HCT116 (cell line): Measurements from ENCODE around the gene FLG.

Experiments used
- ATF3 ChIP-seq: IDR thresholded peaks from 2 replicates; pipeline ENCODE4 v1.6.1; 2012
- CBX3 ChIP-seq: IDR thresholded peaks from 2 replicates; pipeline ENCODE4 v1.6.1; 2012; ENCODE audit warnings: low read depth
- EZH2 ChIP-seq: fragments of 200-600 bp; sonication (generic); IDR thresholded peaks from 2 replicates; pipeline ENCODE4 v1.6.1; 2017; ENCODE audit warnings: antibody characterized with exemption, mixed run types
- JUND ChIP-seq: IDR thresholded peaks from 2 replicates; pipeline ENCODE4 v1.6.1; 2012
- POLR2A ChIP-seq: IDR thresholded peaks from 2 replicates; pipeline ENCODE4 v1.7.0; 2011; ENCODE audit warnings: borderline replicate concordance; ENCODE audit not compliant: insufficient read depth, insufficient read length; ENCODE audit errors: extremely low read depth
- POLR2AphosphoS5 ChIP-seq: IDR thresholded peaks from 2 replicates; pipeline ENCODE4 v1.6.1; 2011; ENCODE audit warnings: mild to moderate bottlenecking, low read depth, low read length, moderate library complexity
- REST ChIP-seq: IDR thresholded peaks from 2 replicates; pipeline ENCODE4 v1.6.1; 2012; ENCODE audit warnings: low read depth
- SIN3A ChIP-seq: IDR thresholded peaks from 2 replicates; pipeline ENCODE4 v1.6.1; 2012; ENCODE audit warnings: low read depth
- YY1 ChIP-seq: IDR thresholded peaks from 2 replicates; pipeline ENCODE4 v1.6.1; 2011; ENCODE audit warnings: low read length, low read depth, moderate library complexity, mild to moderate bottlenecking; ENCODE audit not compliant: insufficient replicate concordance; ENCODE audit errors: extremely low read depth
- ZBTB33 ChIP-seq: IDR thresholded peaks from 2 replicates; pipeline ENCODE4 v1.6.1; 2011; ENCODE audit warnings: mild to moderate bottlenecking, low read length, moderate library complexity; ENCODE audit not compliant: insufficient replicate concordance; ENCODE audit errors: extremely low read depth
- ZFX ChIP-seq: fragments of 450-650 bp; IDR thresholded peaks from 2 replicates; pipeline ENCODE4 v1.6.1; 2017
- ZNF274 ChIP-seq: fragments of 200-500 bp; sonication (Bioruptor generic); IDR thresholded peaks from 2 replicates; pipeline ENCODE4 v1.6.1; 2014; ENCODE audit warnings: mild to moderate bottlenecking, low read depth, low read length, inconsistent platforms
- TF ChIP-seq, protein P1 (sequence below), 3 experiments: fragments of 200-600 bp in 1 of 3; sonication (generic) in 1 of 3; IDR thresholded peaks in 2 of 3; conservative IDR thresholded peaks in 1 of 3; 2 replicates each; pipeline ENCODE4 v1.5.1; 2012 to 2017; ENCODE audit warnings: low read depth in 2 of 3, low read length in 2 of 3, antibody characterized with exemption in 1 of 3, borderline replicate concordance in 1 of 3, control low read depth in 1 of 3, mild to moderate bottlenecking in 1 of 3, mixed read lengths in 1 of 3, mixed run types in 1 of 3, moderate library complexity in 1 of 3; ENCODE audit not compliant: insufficient read depth in 1 of 3
- TF ChIP-seq, protein P2 (sequence below): IDR thresholded peaks from 2 replicates; pipeline ENCODE4 v1.6.1; 2012

DNA sequence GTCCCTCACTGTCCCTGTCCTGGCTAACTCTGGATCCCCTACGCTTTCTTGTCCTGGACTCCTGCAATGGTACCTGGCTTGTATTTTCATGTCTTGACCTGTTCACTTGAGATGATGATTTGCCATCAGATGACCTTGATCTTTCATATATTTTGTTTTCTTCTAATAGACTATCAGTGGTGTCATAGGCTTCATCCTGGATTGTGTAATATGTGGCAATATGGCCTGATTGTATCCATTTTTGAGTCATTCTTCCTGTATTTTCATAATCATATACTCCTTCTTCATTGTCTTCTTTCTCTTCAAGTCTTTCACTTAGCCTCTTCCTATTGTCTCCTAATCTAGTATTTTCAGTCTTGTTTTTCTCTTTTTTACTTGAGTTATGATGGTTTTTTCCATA lies 11.1 kb downstream of the FLG start:
- TF ChIP-seq, protein P1, sequence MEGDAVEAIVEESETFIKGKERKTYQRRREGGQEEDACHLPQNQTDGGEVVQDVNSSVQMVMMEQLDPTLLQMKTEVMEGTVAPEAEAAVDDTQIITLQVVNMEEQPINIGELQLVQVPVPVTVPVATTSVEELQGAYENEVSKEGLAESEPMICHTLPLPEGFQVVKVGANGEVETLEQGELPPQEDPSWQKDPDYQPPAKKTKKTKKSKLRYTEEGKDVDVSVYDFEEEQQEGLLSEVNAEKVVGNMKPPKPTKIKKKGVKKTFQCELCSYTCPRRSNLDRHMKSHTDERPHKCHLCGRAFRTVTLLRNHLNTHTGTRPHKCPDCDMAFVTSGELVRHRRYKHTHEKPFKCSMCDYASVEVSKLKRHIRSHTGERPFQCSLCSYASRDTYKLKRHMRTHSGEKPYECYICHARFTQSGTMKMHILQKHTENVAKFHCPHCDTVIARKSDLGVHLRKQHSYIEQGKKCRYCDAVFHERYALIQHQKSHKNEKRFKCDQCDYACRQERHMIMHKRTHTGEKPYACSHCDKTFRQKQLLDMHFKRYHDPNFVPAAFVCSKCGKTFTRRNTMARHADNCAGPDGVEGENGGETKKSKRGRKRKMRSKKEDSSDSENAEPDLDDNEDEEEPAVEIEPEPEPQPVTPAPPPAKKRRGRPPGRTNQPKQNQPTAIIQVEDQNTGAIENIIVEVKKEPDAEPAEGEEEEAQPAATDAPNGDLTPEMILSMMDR (IDR thresholded peaks at IDR 0.05 in 2 of 3, conservative IDR thresholded peaks at IDR 0.05 in 1 of 3; ENCODE audit: borderline replicate concordance in 1 of 3, insufficient read depth in 1 of 3, low read depth in 2 of 3, low read length in 2 of 3) = no peak
- no peak for TF ChIP-seq ZNF274
- no peak for TF ChIP-seq YY1
- TF ChIP-seq ZBTB33 = no peak
- TF ChIP-seq POLR2AphosphoS5 = no peak
- no peak for TF ChIP-seq EZH2
- TF ChIP-seq POLR2A = no peak
- no peak for TF ChIP-seq SIN3A
- TF ChIP-seq, protein P2, sequence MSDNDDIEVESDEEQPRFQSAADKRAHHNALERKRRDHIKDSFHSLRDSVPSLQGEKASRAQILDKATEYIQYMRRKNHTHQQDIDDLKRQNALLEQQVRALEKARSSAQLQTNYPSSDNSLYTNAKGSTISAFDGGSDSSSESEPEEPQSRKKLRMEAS = no peak
- no peak for TF ChIP-seq JUND
- TF ChIP-seq REST = no peak
- TF ChIP-seq ZFX = no peak
- no peak for TF ChIP-seq CBX3
- TF ChIP-seq ATF3 = no peak
